ENCODE data around the gene TMEM167A. TPM values are rescaled to one million over a fixed set of nuclear protein-coding genes. Genes with fewer than 3 reads are reported as not detected.

The TMEM167A gene
- total and polyA plus RNA-seq, 2 experiments from 2014 or later: 179 to 267 TPM

DNA sequence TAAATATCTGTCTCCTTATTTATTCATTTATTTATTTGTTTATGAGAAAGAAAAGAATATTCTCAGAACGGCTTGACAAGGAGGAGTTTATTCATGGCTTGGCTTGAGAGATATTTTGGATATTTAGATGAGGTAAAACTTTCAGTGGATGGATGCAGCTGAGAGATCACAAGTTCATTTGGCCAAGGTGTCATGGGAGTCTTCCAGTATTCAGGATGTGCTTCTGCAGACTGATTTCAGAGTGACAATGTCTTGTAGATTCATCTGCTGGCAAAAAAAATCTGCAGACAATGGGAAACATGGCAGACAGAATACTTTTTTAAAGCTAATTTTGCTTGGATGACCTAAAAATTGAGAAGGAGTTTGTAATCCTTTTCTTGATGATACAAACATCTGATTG lies 38.6 kb upstream of the TMEM167A start:
- H3K4me2 ChIP-seq: no peak overlapping the region
- no peak overlapping the region for H3K27ac ChIP-seq (ENCODE audit: low read depth)
- TF ChIP-seq, protein P1, sequence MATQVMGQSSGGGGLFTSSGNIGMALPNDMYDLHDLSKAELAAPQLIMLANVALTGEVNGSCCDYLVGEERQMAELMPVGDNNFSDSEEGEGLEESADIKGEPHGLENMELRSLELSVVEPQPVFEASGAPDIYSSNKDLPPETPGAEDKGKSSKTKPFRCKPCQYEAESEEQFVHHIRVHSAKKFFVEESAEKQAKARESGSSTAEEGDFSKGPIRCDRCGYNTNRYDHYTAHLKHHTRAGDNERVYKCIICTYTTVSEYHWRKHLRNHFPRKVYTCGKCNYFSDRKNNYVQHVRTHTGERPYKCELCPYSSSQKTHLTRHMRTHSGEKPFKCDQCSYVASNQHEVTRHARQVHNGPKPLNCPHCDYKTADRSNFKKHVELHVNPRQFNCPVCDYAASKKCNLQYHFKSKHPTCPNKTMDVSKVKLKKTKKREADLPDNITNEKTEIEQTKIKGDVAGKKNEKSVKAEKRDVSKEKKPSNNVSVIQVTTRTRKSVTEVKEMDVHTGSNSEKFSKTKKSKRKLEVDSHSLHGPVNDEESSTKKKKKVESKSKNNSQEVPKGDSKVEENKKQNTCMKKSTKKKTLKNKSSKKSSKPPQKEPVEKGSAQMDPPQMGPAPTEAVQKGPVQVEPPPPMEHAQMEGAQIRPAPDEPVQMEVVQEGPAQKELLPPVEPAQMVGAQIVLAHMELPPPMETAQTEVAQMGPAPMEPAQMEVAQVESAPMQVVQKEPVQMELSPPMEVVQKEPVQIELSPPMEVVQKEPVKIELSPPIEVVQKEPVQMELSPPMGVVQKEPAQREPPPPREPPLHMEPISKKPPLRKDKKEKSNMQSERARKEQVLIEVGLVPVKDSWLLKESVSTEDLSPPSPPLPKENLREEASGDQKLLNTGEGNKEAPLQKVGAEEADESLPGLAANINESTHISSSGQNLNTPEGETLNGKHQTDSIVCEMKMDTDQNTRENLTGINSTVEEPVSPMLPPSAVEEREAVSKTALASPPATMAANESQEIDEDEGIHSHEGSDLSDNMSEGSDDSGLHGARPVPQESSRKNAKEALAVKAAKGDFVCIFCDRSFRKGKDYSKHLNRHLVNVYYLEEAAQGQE (IDR thresholded peaks at IDR 0.05; ENCODE audit: unreplicated experiment): no peak
- TF ChIP-seq, protein P2, sequence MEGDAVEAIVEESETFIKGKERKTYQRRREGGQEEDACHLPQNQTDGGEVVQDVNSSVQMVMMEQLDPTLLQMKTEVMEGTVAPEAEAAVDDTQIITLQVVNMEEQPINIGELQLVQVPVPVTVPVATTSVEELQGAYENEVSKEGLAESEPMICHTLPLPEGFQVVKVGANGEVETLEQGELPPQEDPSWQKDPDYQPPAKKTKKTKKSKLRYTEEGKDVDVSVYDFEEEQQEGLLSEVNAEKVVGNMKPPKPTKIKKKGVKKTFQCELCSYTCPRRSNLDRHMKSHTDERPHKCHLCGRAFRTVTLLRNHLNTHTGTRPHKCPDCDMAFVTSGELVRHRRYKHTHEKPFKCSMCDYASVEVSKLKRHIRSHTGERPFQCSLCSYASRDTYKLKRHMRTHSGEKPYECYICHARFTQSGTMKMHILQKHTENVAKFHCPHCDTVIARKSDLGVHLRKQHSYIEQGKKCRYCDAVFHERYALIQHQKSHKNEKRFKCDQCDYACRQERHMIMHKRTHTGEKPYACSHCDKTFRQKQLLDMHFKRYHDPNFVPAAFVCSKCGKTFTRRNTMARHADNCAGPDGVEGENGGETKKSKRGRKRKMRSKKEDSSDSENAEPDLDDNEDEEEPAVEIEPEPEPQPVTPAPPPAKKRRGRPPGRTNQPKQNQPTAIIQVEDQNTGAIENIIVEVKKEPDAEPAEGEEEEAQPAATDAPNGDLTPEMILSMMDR (conservative IDR thresholded peaks at IDR 0.05; ENCODE audit: low read depth in 2 of 2): no peak
- TF ChIP-seq CREB1 (CRISPR knock-in tag; IDR thresholded peaks at IDR 0.05; ENCODE audit: low read depth) (no peak), EZH2 (IDR thresholded peaks at IDR 0.05; ENCODE audit: low read depth, unreplicated experiment) (no peak), POLR2AphosphoS5 (IDR thresholded peaks at IDR 0.05; ENCODE audit: low read depth) (no peak), ZNF331 (CRISPR knock-in tag; IDR thresholded peaks at IDR 0.05; ENCODE audit: low read depth) (no peak), ZNF462 (CRISPR knock-in tag; IDR thresholded peaks at IDR 0.05) (no peak), STAT1 (IDR thresholded peaks at IDR 0.05; ENCODE audit: unreplicated experiment) (no peak), ZNF114 (CRISPR knock-in tag; IDR thresholded peaks at IDR 0.05) (no peak), NANOG (IDR thresholded peaks at IDR 0.05; ENCODE audit: borderline replicate concordance) (no peak), EZH2phosphoT487 (IDR thresholded peaks at IDR 0.05; ENCODE audit: unreplicated experiment) (no peak)
- TF ChIP-seq, protein P3, sequence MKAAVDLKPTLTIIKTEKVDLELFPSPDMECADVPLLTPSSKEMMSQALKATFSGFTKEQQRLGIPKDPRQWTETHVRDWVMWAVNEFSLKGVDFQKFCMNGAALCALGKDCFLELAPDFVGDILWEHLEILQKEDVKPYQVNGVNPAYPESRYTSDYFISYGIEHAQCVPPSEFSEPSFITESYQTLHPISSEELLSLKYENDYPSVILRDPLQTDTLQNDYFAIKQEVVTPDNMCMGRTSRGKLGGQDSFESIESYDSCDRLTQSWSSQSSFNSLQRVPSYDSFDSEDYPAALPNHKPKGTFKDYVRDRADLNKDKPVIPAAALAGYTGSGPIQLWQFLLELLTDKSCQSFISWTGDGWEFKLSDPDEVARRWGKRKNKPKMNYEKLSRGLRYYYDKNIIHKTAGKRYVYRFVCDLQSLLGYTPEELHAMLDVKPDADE (IDR thresholded peaks at IDR 0.05): no peak
- ATAC-seq (no peak), DNase-seq (ENCODE audit: low spot score) (no peak)
- H3F3A ChIP-seq (replicated peaks; ENCODE audit: low read depth): no peaks in the 10 kb centered on the region
- H3K4me1 ChIP-seq (ENCODE audit: insufficient read depth): no peaks in the 10 kb centered on the region
- no peaks in the 10 kb centered on the region for H3K4me1 Mint-ChIP-seq
- H2AFZ ChIP-seq: no peak overlapping the region
- 0 out of 2 replicates have a peak, but pooled peaks cover 2% of the 10 kb centered on the region for H3K9me2 ChIP-seq (ENCODE audit: insufficient read depth)
- H3K27ac Mint-ChIP-seq: no peak overlapping the region
- no peaks in the 10 kb centered on the region for H3K27me3 ChIP-seq (ENCODE audit: insufficient read depth)
- no peaks in the 10 kb centered on the region for H3K79me2 ChIP-seq (replicated peaks; ENCODE audit: insufficient read depth)
- no peaks in the 10 kb centered on the region for H3K27me3 Mint-ChIP-seq (ENCODE audit: insufficient read depth, low read depth, poor library complexity)
- H3K4me3 Mint-ChIP-seq: no peak overlapping the region
- H3K36me3 Mint-ChIP-seq (ENCODE audit: low read depth): peaks cover 44% of the 10 kb centered on the region
- H3K9me3 Mint-ChIP-seq: peaks cover 35% of the 10 kb centered on the region
- H4K20me1 ChIP-seq (replicated peaks; ENCODE audit: insufficient read depth): no peaks in the 10 kb centered on the region
- no peak overlapping the region for H3K4me3 ChIP-seq
- H3K36me3 ChIP-seq (ENCODE audit: insufficient read depth): peaks cover 6% of the 10 kb centered on the region; the same call in 1 of the 2 replicates

All from GM23338 (cell line).